Spleen (tissue), 11 donors: ENCODE data around the gene EIF4EBP2. TPM values are rescaled to one million over a fixed set of nuclear protein-coding genes. Genes with fewer than 3 reads are reported as not detected.

ENCODE experiments used
- DNase-seq: peaks from one replicate; pipeline ENCODE4 v3.0.0-alpha.2; 2020
- H3K27ac ChIP-seq, 8 donors: fragments of 200-600 bp; sonication (generic) in 7 of 8; 1 replicate in 4 of 8; 2 replicates in 4 of 8; pipeline versions ENCODE4 v1.5.0 to v1.8.0; 2016 to 2021; ENCODE audit warnings: inconsistent platforms in 4 of 8, mild to moderate bottlenecking in 4 of 8, moderate library complexity in 1 of 8
- H3K27me3 ChIP-seq, 7 donors: fragments of 200-600 bp; sonication (generic) in 6 of 7; replicated peaks in 1 of 7; 1 replicate in 4 of 7; 2 replicates in 3 of 7; pipeline versions ENCODE4 v1.5.0 to v1.8.0; 2016 to 2021; ENCODE audit warnings: inconsistent platforms in 3 of 7, mild to moderate bottlenecking in 1 of 7
- H3K36me3 ChIP-seq, 6 donors: fragments of 200-600 bp; sonication (generic) in 5 of 6; 1 replicate in 4 of 6; 2 replicates in 2 of 6; pipeline versions ENCODE4 v1.5.0 to v1.8.0; 2016 to 2021; ENCODE audit warnings: inconsistent platforms in 2 of 6
- H3K4me1 ChIP-seq, 6 donors: fragments of 200-600 bp; sonication (generic) in 5 of 6; 1 replicate in 3 of 6; 2 replicates in 3 of 6; pipeline versions ENCODE4 v1.5.0 to v1.8.0; 2016 to 2021; ENCODE audit warnings: inconsistent platforms in 3 of 6
- H3K4me3 ChIP-seq, 8 donors: fragments of 200-600 bp; sonication (generic) in 7 of 8; 1 replicate in 4 of 8; 2 replicates in 4 of 8; pipeline versions ENCODE4 v1.5.0 to v1.8.0; 2016 to 2021; ENCODE audit warnings: inconsistent platforms in 4 of 8, mild to moderate bottlenecking in 4 of 8, moderate library complexity in 2 of 8
- H3K9me3 ChIP-seq, 8 donors: fragments of 200-600 bp; sonication (generic) in 7 of 8; 1 replicate in 4 of 8; 2 replicates in 4 of 8; pipeline versions ENCODE4 v1.5.0 to v1.8.0; 2016 to 2021; ENCODE audit warnings: inconsistent platforms in 4 of 8
- CTCF ChIP-seq, 11 experiments: fragments of 200-600 bp in 7 of 11; fragments of 450-650 bp in 4 of 11; sonication (generic) in 4 of 11; IDR thresholded peaks in 8 of 11; conservative IDR thresholded peaks in 3 of 11; 1 replicate in 7 of 11; 2 replicates in 4 of 11; pipeline versions ENCODE4 v1.4.0 to v1.8.0; 2016 to 2021; ENCODE audit warnings: antibody characterized with exemption in 11 of 11, inconsistent platforms in 4 of 11, mild to moderate bottlenecking in 1 of 11
- POLR2A ChIP-seq, 3 donors: fragments of 450-650 bp; IDR thresholded peaks; one replicate each; pipeline ENCODE4 v1.5.1; 2017; ENCODE audit warnings: antibody characterized with exemption in 3 of 3, mild to moderate bottlenecking in 1 of 3
- POLR2AphosphoS5 ChIP-seq, 3 donors: sonication (generic); formaldehyde crosslinking; IDR thresholded peaks; one replicate each; pipeline ENCODE4 v1.5.1; 2017; ENCODE audit warnings: antibody characterized with exemption in 3 of 3
- WGBS, 5 donors: extraction: QIAGEN DNeasy Blood & Tissue Kit in 3 of 5; methylation state at CpG; one replicate each; pipeline versions ENCODE4 v1.1.5 to v1.1.7; 2013 to 2018; 5-methylcytosine and 5-hydroxymethylcytosine counted together
- intact Hi-C: fragments of 100-400 bp; cut with DNase I; formaldehyde crosslinking; loops from one replicate; pipeline ENCODE4 v1.15.0; 2023; ENCODE audit warnings: low total_unique reads
- polyA plus RNA-seq, 3 donors: library from polyadenylated mRNA; stranded (reverse); fragments of 200-250 nt; gene quantifications; one replicate each; pipeline ENCODE4 v1.2.1, GENCODE V29; 2013
- total RNA-seq, 7 donors: library from RNA; depleted of rRNA in 3 of 7; stranded (reverse); fragments of >200 nt in 3 of 7; fragmentation: NEBNext Ultra II Directional in 4 of 7; extraction: Animal tissue kit (Norgen Biotek cat#: 25700) in 4 of 7; gene quantifications; one replicate each; pipeline versions ENCODE4 v1.1.0 to v1.2.1, GENCODE V29; 2016 to 2021
- donor health status: healthy with polysubstance abuse.
- donor health status: DM: no; HTN: no; CAD: no; lungs with moderate emphysema.
- donor health status: DM: no; HTN: no; CAD: no.
- donor health status: Bipolar disorder and iron deficiency.
- donor health status: healthy.
- donor health status: DM: no; HTN: no; CAD: no.
- donor health status: DM: yes; HTN: yes; CAD: no.

The EIF4EBP2 gene
- total and polyA plus RNA-seq, 10 donors = 12.5 to 82.5 (median 57.5) TPM

- H3K36me3 ChIP-seq = peaks cover 0 to 11% (median 3%) of the 10 kb centered on the region in 6 donors
- 3 to 5% (median 5%) methylated on average over 18 of the region's 18 CpGs for WGBS, 5 donors
- TF ChIP-seq CTCF (IDR thresholded peaks at IDR 0.05 in 8 of 11, conservative IDR thresholded peaks at IDR 0.05 in 3 of 11) (no peak), POLR2AphosphoS5 (IDR thresholded peaks at IDR 0.05) (peak in 2 of 3 donors; percentile 70 to 77), POLR2A (IDR thresholded peaks at IDR 0.05) (no peak)
- peak; percentile 78 for DNase-seq
- H3K4me3 ChIP-seq = peak overlapping the region; percentile 71 to 99 (median 94)
- no peaks in the 10 kb centered on the region for H3K27me3 ChIP-seq
- peaks cover 31 to 58% (median 46%) of the 10 kb centered on the region in 6 donors for H3K4me1 ChIP-seq
- no peaks in the 10 kb centered on the region for H3K9me3 ChIP-seq
- intact Hi-C loops = no loop called here
- peak overlapping the region; percentile 92 to 100 (median 97) for H3K27ac ChIP-seq
Observed at GRCh38 chr10:70405037-70405824, 1.3 kb downstream of the EIF4EBP2 start.

- whole genome bisulfite sequencing, 5 donors = 93 to 100% (median 100%) methylated on average over 3 of the region's 3 CpGs
- Histone ChIP-seq H3K27me3 (no peaks in the 10 kb centered on the region), H3K9me3 (no peaks in the 10 kb centered on the region), H3K36me3 (peaks cover 0 to 23% (median 4%) of the 10 kb centered on the region in 6 donors), H3K27ac (peak overlapping the region in 3 of 8 donors; percentile 33 to 70 (median 62)), H3K4me1 (peaks cover 31 to 86% (median 69%) of the 10 kb centered on the region in 6 donors), H3K4me3 (no peak overlapping the region)
- no peak for DNase-seq
- TF ChIP-seq POLR2A (IDR thresholded peaks at IDR 0.05) = no peak
- TF ChIP-seq CTCF (IDR thresholded peaks at IDR 0.05 in 8 of 11, conservative IDR thresholded peaks at IDR 0.05 in 3 of 11) = no peak
- no peak for TF ChIP-seq POLR2AphosphoS5 (IDR thresholded peaks at IDR 0.05)
- intact Hi-C loops = no loop called here
Observed at GRCh38 chr10:70409772-70410171, 5.8 kb downstream of the EIF4EBP2 start.

DNA sequence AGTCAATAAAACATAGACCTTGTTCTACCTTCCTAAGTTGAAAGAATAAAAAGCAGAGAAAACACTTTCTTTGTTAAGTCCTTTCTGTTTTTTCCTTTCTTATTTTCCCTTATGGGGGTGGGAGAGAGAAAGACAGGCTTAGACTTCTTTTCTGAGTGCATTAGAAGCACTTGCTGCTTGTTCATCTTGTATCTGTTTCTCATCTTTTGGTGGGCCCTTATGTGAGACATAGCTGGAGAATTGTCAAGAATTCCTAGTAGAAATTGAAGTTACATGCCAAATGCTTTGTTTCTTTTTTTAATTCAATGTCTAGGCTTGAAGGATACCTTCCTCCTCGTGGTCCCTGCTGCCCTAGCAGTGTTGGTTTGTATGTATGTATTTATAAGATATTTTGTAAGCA, 6.7 kb downstream of the EIF4EBP2 start:
- DNase-seq = no peak
- intact Hi-C loops = no loop called here
- Histone ChIP-seq H3K4me1 (peaks cover 29 to 84% (median 61%) of the 10 kb centered on the region in 6 donors), H3K27me3 (no peaks in the 10 kb centered on the region), H3K9me3 (no peaks in the 10 kb centered on the region), H3K4me3 (no peak overlapping the region), H3K36me3 (peaks cover 0 to 25% (median 4%) of the 10 kb centered on the region in 6 donors), H3K27ac (no peak overlapping the region)
- TF ChIP-seq CTCF (IDR thresholded peaks at IDR 0.05 in 8 of 11, conservative IDR thresholded peaks at IDR 0.05 in 3 of 11) (no peak), POLR2AphosphoS5 (IDR thresholded peaks at IDR 0.05) (no peak), POLR2A (IDR thresholded peaks at IDR 0.05) (no peak)
- 62 to 79% (median 71%) methylated on average over 1 of the region's 1 CpG for WGBS, 5 donors

DNA sequence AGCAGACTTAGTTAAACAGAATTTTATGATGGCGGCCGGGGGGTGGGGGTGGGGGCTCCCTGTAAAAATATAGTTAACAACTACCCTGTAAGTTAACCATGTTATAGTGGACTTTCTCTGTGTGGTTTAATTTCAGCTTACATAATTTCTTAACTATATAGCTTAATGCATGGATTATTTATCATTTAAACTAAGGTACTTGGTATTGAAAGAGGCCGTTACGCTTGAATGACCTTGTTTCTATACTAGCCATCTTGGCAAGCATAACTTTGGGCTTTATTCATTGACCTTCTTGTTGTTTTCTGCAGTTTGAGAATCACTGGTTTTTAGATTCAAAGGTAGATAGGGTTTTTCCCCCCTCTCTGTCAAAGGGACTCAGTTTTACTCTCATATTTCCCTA, 8.4 kb downstream of the EIF4EBP2 start:
- Histone ChIP-seq H3K27me3 (no peaks in the 10 kb centered on the region), H3K36me3 (peaks cover 0 to 25% (median 4%) of the 10 kb centered on the region in 6 donors), H3K4me3 (no peak overlapping the region), H3K9me3 (no peaks in the 10 kb centered on the region), H3K27ac (no peak overlapping the region), H3K4me1 (peaks cover 19 to 79% (median 48%) of the 10 kb centered on the region in 6 donors)
- TF ChIP-seq POLR2AphosphoS5 (IDR thresholded peaks at IDR 0.05) = no peak
- TF ChIP-seq POLR2A (IDR thresholded peaks at IDR 0.05) = no peak
- TF ChIP-seq CTCF (IDR thresholded peaks at IDR 0.05 in 8 of 11, conservative IDR thresholded peaks at IDR 0.05 in 3 of 11) = no peak
- intact Hi-C loops = no loop called here
- DNase-seq = no peak
- WGBS, 5 donors = 86 to 92% (median 91%) methylated on average over 4 of the region's 4 CpGs
